Natural killer cell (primary cell): ENCODE data around the gene LHX3. TPM values are rescaled to one million over a fixed set of nuclear protein-coding genes. Genes with fewer than 3 reads are reported as not detected.

Experiments used
- ATAC-seq, 3 donors: fragments of 150-1000 bp in 2 of 3; fragments of 200-7000 bp in 1 of 3; cut with Tn5 transposase; 1 replicate in 1 of 3; 2 replicates in 2 of 3; pipeline ENCODE4 v1.10.0; 2021; ENCODE audit warnings: mild to moderate bottlenecking in 2 of 3, moderate library complexity in 2 of 3
- DNase-seq, 2 donors: peaks; one replicate each; pipeline versions ENCODE4 v3.0.0 to v3.0.0-alpha.2; 2013 to 2021; ENCODE audit warnings: mixed read lengths in 1 of 2
- H3K27ac ChIP-seq: one replicate; pipeline ENCODE4 v1.5.1; 2013; ENCODE audit warnings: mild to moderate bottlenecking, low read length
- H3K27me3 ChIP-seq: one replicate; pipeline ENCODE4 v1.6.1; 2013; ENCODE audit warnings: low read length; ENCODE audit not compliant: control insufficient read depth, insufficient read depth
- H3K36me3 ChIP-seq: one replicate; pipeline ENCODE4 v1.6.1; 2013; ENCODE audit warnings: low read length; ENCODE audit not compliant: control insufficient read depth, insufficient read depth
- H3K4me1 ChIP-seq: one replicate; pipeline ENCODE4 v1.6.1; 2013; ENCODE audit warnings: low read length; ENCODE audit not compliant: control insufficient read depth, insufficient read depth
- H3K4me3 ChIP-seq: one replicate; pipeline ENCODE4 v1.5.1; 2013; ENCODE audit warnings: low read length
- H3K9me3 ChIP-seq: one replicate; pipeline ENCODE4 v1.6.1; 2013; ENCODE audit warnings: low read length; ENCODE audit not compliant: control insufficient read depth, insufficient read depth
- H3K27ac Mint-ChIP-seq, 2 donors: one replicate each; pipeline ENCODE4 v1.8.0; 2022; ENCODE audit warnings: mild to moderate bottlenecking in 2 of 2, mixed read lengths in 2 of 2, moderate library complexity in 1 of 2
- H3K27me3 Mint-ChIP-seq, 2 donors: one replicate each; pipeline ENCODE4 v1.8.0; 2022; ENCODE audit warnings: low read depth in 2 of 2, mixed read lengths in 2 of 2
- H3K36me3 Mint-ChIP-seq: one replicate; pipeline ENCODE4 v1.8.0; 2022; ENCODE audit warnings: mixed read lengths
- H3K4me1 Mint-ChIP-seq, 2 donors: one replicate each; pipeline ENCODE4 v1.8.0; 2022; ENCODE audit warnings: mixed read lengths in 2 of 2
- H3K4me3 Mint-ChIP-seq: one replicate; pipeline ENCODE4 v1.8.0; 2022; ENCODE audit warnings: mild to moderate bottlenecking, moderate library complexity, mixed read lengths
- H3K9me3 Mint-ChIP-seq, 2 donors: one replicate each; pipeline ENCODE4 v1.8.0; 2022; ENCODE audit warnings: mixed read lengths in 2 of 2
- WGBS: methylation state at CpG from one replicate; pipeline ENCODE4 v1.1.7; 2013; ENCODE audit warnings: missing lambda C conversion rate; ENCODE audit not compliant: insufficient coverage; 5-methylcytosine and 5-hydroxymethylcytosine counted together
- intact Hi-C: fragments of 100-400 bp; cut with micrococcal nuclease; formaldehyde crosslinking; loops from one replicate; pipeline ENCODE4 v1.14.2; 2022
- total RNA-seq, 4 donors: library from RNA; stranded (reverse); fragments of 120-200 nt in 1 of 4; gene quantifications; one replicate each; pipeline versions ENCODE4 v1.2.3 to v1.2.4, GENCODE V29; 2013 to 2022
- TF ChIP-seq, protein P1 (sequence below): fragments of 200-600 bp; IDR thresholded peaks from one replicate; pipeline ENCODE4 v1.8.0; 2022; ENCODE audit warnings: antibody characterized with exemption

LHX3 gene
- total RNA-seq, 3 donors from 2014 or later (not counting 1 experiment from before 2014, with no cell fraction given), result 0.38 TPM; not detected in 2

DNA sequence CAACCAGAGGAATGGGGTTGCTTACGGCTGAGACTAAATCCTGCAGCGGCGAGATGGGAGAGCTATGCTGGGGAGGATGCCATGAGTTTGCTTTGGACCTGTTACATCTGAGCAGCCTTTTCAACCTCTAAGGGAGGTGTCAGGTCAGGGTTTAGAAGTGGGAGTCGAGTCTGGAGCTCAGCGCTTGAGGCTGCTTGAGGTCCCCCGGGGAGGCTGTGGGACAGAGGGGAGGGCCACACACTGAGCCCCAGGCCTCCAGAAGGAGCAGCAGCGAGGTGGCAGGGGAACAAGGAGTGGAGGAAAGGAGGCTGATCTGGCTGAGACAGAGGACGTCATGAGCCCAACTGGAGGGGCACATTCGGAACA is 42.6 kb upstream of the LHX3 start:
- no peaks in the 10 kb centered on the region for H3K27me3 ChIP-seq
- intact Hi-C loops, result no loop called here
- ATAC-seq (no peak), DNase-seq (no peak)
- TF ChIP-seq, protein P1, sequence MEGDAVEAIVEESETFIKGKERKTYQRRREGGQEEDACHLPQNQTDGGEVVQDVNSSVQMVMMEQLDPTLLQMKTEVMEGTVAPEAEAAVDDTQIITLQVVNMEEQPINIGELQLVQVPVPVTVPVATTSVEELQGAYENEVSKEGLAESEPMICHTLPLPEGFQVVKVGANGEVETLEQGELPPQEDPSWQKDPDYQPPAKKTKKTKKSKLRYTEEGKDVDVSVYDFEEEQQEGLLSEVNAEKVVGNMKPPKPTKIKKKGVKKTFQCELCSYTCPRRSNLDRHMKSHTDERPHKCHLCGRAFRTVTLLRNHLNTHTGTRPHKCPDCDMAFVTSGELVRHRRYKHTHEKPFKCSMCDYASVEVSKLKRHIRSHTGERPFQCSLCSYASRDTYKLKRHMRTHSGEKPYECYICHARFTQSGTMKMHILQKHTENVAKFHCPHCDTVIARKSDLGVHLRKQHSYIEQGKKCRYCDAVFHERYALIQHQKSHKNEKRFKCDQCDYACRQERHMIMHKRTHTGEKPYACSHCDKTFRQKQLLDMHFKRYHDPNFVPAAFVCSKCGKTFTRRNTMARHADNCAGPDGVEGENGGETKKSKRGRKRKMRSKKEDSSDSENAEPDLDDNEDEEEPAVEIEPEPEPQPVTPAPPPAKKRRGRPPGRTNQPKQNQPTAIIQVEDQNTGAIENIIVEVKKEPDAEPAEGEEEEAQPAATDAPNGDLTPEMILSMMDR, result no peak
- Mint-ChIP-seq H3K9me3 (no peaks in the 10 kb centered on the region), H3K4me3 (no peak overlapping the region), H3K27ac (no peak overlapping the region), H3K27me3 (no peaks in the 10 kb centered on the region), H3K36me3 (no peaks in the 10 kb centered on the region), H3K4me1 (peaks cover 30% of the 10 kb centered on the region in 2 donors)
- H3K27ac ChIP-seq, result no peak overlapping the region
- WGBS, result 79% methylated on average over 8 of the region's 9 CpGs
- H3K4me3 ChIP-seq, result no peak overlapping the region
- peaks cover 30% of the 10 kb centered on the region for H3K4me1 ChIP-seq
- no peaks in the 10 kb centered on the region for H3K9me3 ChIP-seq
- no peaks in the 10 kb centered on the region for H3K36me3 ChIP-seq

DNA sequence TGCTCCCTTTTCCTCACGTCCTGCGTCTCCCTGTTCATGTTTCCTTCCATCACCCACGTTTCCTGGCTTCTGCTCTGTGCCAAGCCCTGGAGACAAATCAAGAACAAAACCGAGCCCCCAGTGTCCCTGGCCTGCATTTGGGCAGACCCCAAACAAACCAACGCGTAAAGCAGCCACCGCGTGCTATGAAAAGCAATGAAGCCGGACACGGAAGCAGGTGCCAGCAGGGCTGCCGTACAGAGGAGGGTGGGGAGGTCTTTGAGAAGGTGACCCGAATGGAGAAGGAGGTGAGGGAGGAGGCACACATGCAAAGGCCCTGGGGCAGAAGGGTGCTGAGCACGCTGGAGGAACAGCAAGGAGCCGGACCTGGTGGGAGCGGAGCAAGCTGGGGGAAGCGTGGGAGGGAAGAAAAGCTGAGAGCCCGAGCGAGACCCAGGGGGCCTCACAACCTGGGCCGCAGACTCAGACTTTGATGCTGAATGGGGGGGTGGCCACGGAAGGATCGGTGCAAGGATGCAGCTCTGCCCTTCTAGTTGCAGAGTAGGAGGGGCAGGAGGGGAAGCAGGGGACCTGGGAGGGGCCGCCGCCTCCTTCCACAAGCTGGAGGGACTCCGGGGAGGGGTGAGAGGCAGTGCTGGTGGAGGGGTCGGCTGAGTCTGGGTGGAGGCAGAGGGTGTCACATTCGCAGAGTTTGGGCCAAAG is 42.1 kb upstream of the LHX3 start:
- Mint-ChIP-seq H3K4me3 (no peak overlapping the region), H3K27me3 (no peaks in the 10 kb centered on the region), H3K9me3 (no peaks in the 10 kb centered on the region), H3K36me3 (no peaks in the 10 kb centered on the region), H3K27ac (no peak overlapping the region), H3K4me1 (peaks cover 30% of the 10 kb centered on the region in 2 donors)
- H3K27ac ChIP-seq, result no peak overlapping the region
- no peaks in the 10 kb centered on the region for H3K9me3 ChIP-seq
- H3K36me3 ChIP-seq, result no peaks in the 10 kb centered on the region
- intact Hi-C loops, result no loop called here
- H3K4me3 ChIP-seq, result no peak overlapping the region
- no peak for ATAC-seq
- no peaks in the 10 kb centered on the region for H3K27me3 ChIP-seq
- WGBS, result 92% methylated on average over 26 of the region's 26 CpGs
- peaks cover 35% of the 10 kb centered on the region for H3K4me1 ChIP-seq
- TF ChIP-seq, protein P1, result no peak
- DNase-seq, result no peak

DNA sequence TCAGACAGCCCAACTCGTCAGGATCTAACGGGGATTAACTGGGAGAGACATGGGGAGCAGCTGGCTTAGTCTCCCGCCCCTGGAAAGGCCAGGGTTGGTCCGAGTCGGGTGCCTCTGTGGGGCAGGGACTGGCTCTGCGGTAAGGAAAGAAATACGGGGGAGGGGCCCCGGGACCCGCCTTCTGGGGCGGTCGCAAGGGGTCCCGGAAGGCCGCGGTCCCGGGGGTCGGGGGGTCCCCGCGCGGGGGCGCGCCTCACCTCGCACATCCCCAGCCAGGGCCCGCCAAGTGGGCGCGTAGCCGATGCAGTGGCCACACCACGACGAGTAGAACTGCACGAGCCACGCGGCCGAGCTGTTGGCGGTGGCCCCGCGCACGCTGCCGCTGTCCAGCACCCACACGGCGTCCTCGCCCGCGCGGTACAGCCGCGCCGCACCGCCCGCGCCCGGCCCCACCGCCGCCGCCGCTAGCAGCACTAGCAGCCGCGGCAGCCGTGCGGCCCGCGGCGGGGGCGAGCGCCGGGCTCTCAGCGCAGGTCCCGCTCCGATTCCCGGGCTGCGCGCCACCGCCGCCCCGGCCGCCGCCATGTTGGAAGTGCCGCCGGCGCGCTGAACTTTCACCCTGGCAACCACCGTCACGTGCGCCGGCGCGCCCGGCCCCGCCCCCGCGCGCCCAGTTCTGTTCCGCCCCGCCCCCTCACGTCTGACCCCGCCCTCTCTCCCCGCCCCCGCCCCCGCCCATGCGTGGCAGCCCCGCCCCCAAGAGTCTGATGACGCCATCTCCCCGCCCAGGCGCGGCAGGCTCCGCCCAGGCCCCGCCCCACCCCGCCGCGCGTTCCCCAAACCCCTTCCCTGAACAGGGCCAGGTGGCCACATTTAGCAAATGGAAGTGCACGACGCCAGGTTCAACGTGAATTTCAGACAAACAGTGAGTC is 40.6 kb upstream of the LHX3 start, which contains the start of gene QSOX2:
Gene QSOX2 (minus strand): TSS at position 594 of the 932 bp plus-strand sequence. CDS start 9 bp downstream, at position 585.
- H3K4me1 ChIP-seq, result peaks cover 50% of the 10 kb centered on the region
- peak within 1 kb of the TSS; percentile 85 for H3K27ac Mint-ChIP-seq
- peaks cover 4% of the 10 kb centered on the region for H3K36me3 ChIP-seq
- no peaks in the 10 kb centered on the region for H3K36me3 Mint-ChIP-seq
- no peaks in the 10 kb centered on the region for H3K27me3 ChIP-seq
- H3K27me3 Mint-ChIP-seq, result no peaks in the 10 kb centered on the region
- TF ChIP-seq, protein P1, result no peak
- H3K9me3 ChIP-seq, result no peaks in the 10 kb centered on the region
- no peaks in the 10 kb centered on the region for H3K9me3 Mint-ChIP-seq
- under 1% methylated on average over 103 of the region's 112 CpGs for WGBS
- peak within 1 kb of the TSS; percentile 38 for H3K4me3 ChIP-seq
- intact Hi-C loops, result loop anchor here (2.0 kb wide), 1 partner anchor 21 kb away; no protein-coding TSS in a partner anchor
- peaks cover 30 to 38% of the 10 kb centered on the region in 2 donors for H3K4me1 Mint-ChIP-seq
- peak within 1 kb of the TSS; percentile 59 for H3K27ac ChIP-seq
- ATAC-seq, result peak; percentile 85 to 93 (median 88)
- H3K4me3 Mint-ChIP-seq, result peak within 1 kb of the TSS; percentile 97
- peak; percentile 81 to 92 for DNase-seq
